GM18861 (cell line): Measurements from ENCODE around the gene BARHL2.

Source experiments
- ATAC-seq: cut with Tn5 transposase; IDR thresholded peaks from one replicate; pipeline ENCODE4 v1.9.1; 2021; ENCODE audit not compliant: unreplicated experiment

BARHL2 gene

GRCh38 chr1:90716552-90717355 lies at the start of gene BARHL2:
TSS of gene BARHL2 (minus strand) at chr1:90717302. CDS start at chr1:90717195, 107 bp downstream.
- no peak for ATAC-seq

GRCh38 chr1:90763930-90764329 lies 46.8 kb upstream of the BARHL2 start:
- ATAC-seq, result no peak

GRCh38 chr1:90763506-90763905 lies 46.4 kb upstream of the BARHL2 start:
- no peak for ATAC-seq

- no peak for ATAC-seq
Observed at GRCh38 chr1:90761781-90762589, 44.9 kb upstream of the BARHL2 start.

- no peak for ATAC-seq
Observed at GRCh38 chr1:90761156-90761555, 44.1 kb upstream of the BARHL2 start.

GRCh38 chr1:90753556-90753955 lies 36.5 kb upstream of the BARHL2 start:
- no peak for ATAC-seq

- no peak for ATAC-seq
Observed at GRCh38 chr1:90748668-90749067, 31.6 kb upstream of the BARHL2 start.

- no peak for ATAC-seq
Observed at GRCh38 chr1:90746857-90747256, 29.8 kb upstream of the BARHL2 start.

- no peak for ATAC-seq
Observed at GRCh38 chr1:90745972-90746371, 28.9 kb upstream of the BARHL2 start.

GRCh38 chr1:90732136-90732535 lies 15.0 kb upstream of the BARHL2 start:
- no peak for ATAC-seq

GRCh38 chr1:90731382-90732050 lies 14.4 kb upstream of the BARHL2 start:
- no peak for ATAC-seq

GRCh38 chr1:90730243-90731022 lies 13.3 kb upstream of the BARHL2 start:
- ATAC-seq, result no peak

- no peak for ATAC-seq
Observed at GRCh38 chr1:90729504-90730242, 12.6 kb upstream of the BARHL2 start.

GRCh38 chr1:90728502-90729287 lies 11.6 kb upstream of the BARHL2 start:
- no peak for ATAC-seq

GRCh38 chr1:90727917-90728501 lies 10.9 kb upstream of the BARHL2 start:
- no peak for ATAC-seq

GRCh38 chr1:90726986-90727480 lies 9.9 kb upstream of the BARHL2 start:
- ATAC-seq, result no peak

- ATAC-seq, result no peak
Observed at GRCh38 chr1:90726425-90726985, 9.4 kb upstream of the BARHL2 start.

- ATAC-seq, result no peak
Observed at GRCh38 chr1:90725657-90726424, 8.7 kb upstream of the BARHL2 start.
